H9 (cell line): ENCODE data around the gene RNF146. TPM values are rescaled to one million over a fixed set of nuclear protein-coding genes. Genes with fewer than 3 reads are reported as not detected.

Experiments used
- DNase-seq: peaks from one replicate; pipeline ENCODE4 v3.0.0-alpha.2; 2017
- H2AFZ ChIP-seq: one replicate; pipeline ENCODE4 v1.6.1; 2013; ENCODE audit warnings: mild to moderate bottlenecking, low read length, control low read depth, moderate library complexity
- H2AK5ac ChIP-seq: 2 replicates; pipeline ENCODE4 v1.6.1; 2013; ENCODE audit warnings: low read length, control low read depth, mixed read lengths; ENCODE audit not compliant: insufficient read length
- H2BK120ac ChIP-seq: one replicate; pipeline ENCODE4 v1.6.1; 2013; ENCODE audit warnings: low read depth, mild to moderate bottlenecking, low read length, control low read depth, inconsistent platforms; ENCODE audit not compliant: poor library complexity, severe bottlenecking
- H2BK12ac ChIP-seq: 2 replicates; pipeline ENCODE4 v1.6.1; 2013; ENCODE audit warnings: low read length, control low read depth, mixed read lengths, low read depth; ENCODE audit not compliant: insufficient read length
- H2BK15ac ChIP-seq: 2 replicates; pipeline ENCODE4 v1.6.1; 2013; ENCODE audit warnings: low read depth, low read length, control low read depth
- H2BK20ac ChIP-seq: one replicate; pipeline ENCODE4 v1.6.1; 2013; ENCODE audit warnings: low read depth, mild to moderate bottlenecking, low read length, control low read depth, inconsistent platforms; ENCODE audit not compliant: poor library complexity, severe bottlenecking
- H2BK5ac ChIP-seq: 2 replicates; pipeline ENCODE4 v1.6.1; 2013; ENCODE audit warnings: low read length, control low read depth, mixed read lengths; ENCODE audit not compliant: insufficient read length
- H3K14ac ChIP-seq: 2 replicates; pipeline ENCODE4 v1.6.1; 2013; ENCODE audit warnings: low read length, control low read depth; ENCODE audit not compliant: insufficient read depth
- H3K18ac ChIP-seq: 2 replicates; pipeline ENCODE4 v1.6.1; 2013; ENCODE audit warnings: low read depth, mild to moderate bottlenecking, mixed read lengths, low read length, control low read depth; ENCODE audit not compliant: insufficient read length
- H3K23ac ChIP-seq: 2 replicates; pipeline ENCODE4 v1.6.1; 2013; ENCODE audit warnings: low read length, control low read depth, mixed read lengths, low read depth; ENCODE audit not compliant: insufficient read length
- H3K23me2 ChIP-seq: 2 replicates; pipeline ENCODE4 v1.6.1; 2013; ENCODE audit warnings: low read depth, mild to moderate bottlenecking, mixed read lengths, low read length, control low read depth; ENCODE audit not compliant: insufficient read length, poor library complexity, severe bottlenecking
- H3K27ac ChIP-seq: 2 replicates; pipeline ENCODE4 v1.5.1; 2013; ENCODE audit warnings: low read length, control low read depth, mixed read lengths, low read depth; ENCODE audit not compliant: insufficient read length
- H3K27me3 ChIP-seq: 2 replicates; pipeline ENCODE4 v1.6.1; 2013; ENCODE audit warnings: low read length, control low read depth, inconsistent platforms; ENCODE audit not compliant: insufficient read depth
- H3K4ac ChIP-seq: 2 replicates; pipeline ENCODE4 v1.6.1; 2013; ENCODE audit warnings: low read depth, mild to moderate bottlenecking, control low read depth, inconsistent platforms, low read length, moderate library complexity
- H3K4me1 ChIP-seq: 2 replicates; pipeline ENCODE4 v1.6.1; 2013; ENCODE audit warnings: low read length, control low read depth, inconsistent platforms; ENCODE audit not compliant: insufficient read depth
- H3K4me2 ChIP-seq: 2 replicates; pipeline ENCODE4 v1.6.1; 2013; ENCODE audit warnings: low read length, control low read depth, mixed read lengths; ENCODE audit not compliant: insufficient read length, insufficient read depth
- H3K56ac ChIP-seq: 2 replicates; pipeline ENCODE4 v1.6.1; 2013; ENCODE audit warnings: low read depth, mild to moderate bottlenecking, mixed read lengths, low read length, control low read depth; ENCODE audit not compliant: insufficient read length
- H3K79me1 ChIP-seq: 2 replicates; pipeline ENCODE4 v1.6.1; 2013; ENCODE audit warnings: low read depth, mild to moderate bottlenecking, moderate library complexity, low read length, control low read depth, inconsistent platforms; ENCODE audit not compliant: insufficient read depth, poor library complexity, severe bottlenecking
- H3K79me2 ChIP-seq: 2 replicates; pipeline ENCODE4 v1.6.1; 2013; ENCODE audit warnings: low read length, control low read depth, inconsistent platforms; ENCODE audit not compliant: insufficient read depth
- H3K9ac ChIP-seq: 2 replicates; pipeline ENCODE4 v1.6.1; 2013; ENCODE audit warnings: low read length, control low read depth, mixed read lengths; ENCODE audit not compliant: insufficient read length; ENCODE audit errors: extremely low read depth
- H3K9me3 ChIP-seq: one replicate; pipeline ENCODE4 v1.6.1; 2013; ENCODE audit warnings: low read depth, low read length, inconsistent platforms; ENCODE audit not compliant: control insufficient read depth
- H3T11ph ChIP-seq: one replicate; pipeline ENCODE4 v1.6.1; 2013; ENCODE audit warnings: mild to moderate bottlenecking, low read length, control low read depth, inconsistent platforms
- H4K20me1 ChIP-seq: one replicate; pipeline ENCODE4 v1.6.1; 2013; ENCODE audit not compliant: control insufficient read depth, insufficient read length, insufficient read depth
- H4K5ac ChIP-seq: 2 replicates; pipeline ENCODE4 v1.6.1; 2013; ENCODE audit warnings: low read depth, mild to moderate bottlenecking, mixed read lengths, low read length, control low read depth; ENCODE audit not compliant: insufficient read length
- H4K8ac ChIP-seq: replicated peaks from 2 replicates; pipeline ENCODE4 v1.6.1; 2013; ENCODE audit warnings: low read length, control low read depth, mixed read lengths, low read depth; ENCODE audit not compliant: insufficient read length
- H4K91ac ChIP-seq: 2 replicates; pipeline ENCODE4 v1.6.1; 2013; ENCODE audit warnings: low read depth, mild to moderate bottlenecking, moderate library complexity, mixed read lengths, low read length, control low read depth; ENCODE audit not compliant: insufficient read length
- H3K27ac Mint-ChIP-seq, 3 experiments: 2 replicates in 2 of 3; 3 replicates in 1 of 3; pipeline ENCODE4 v1.8.0; 2020 to 2021; ENCODE audit warnings: mixed read lengths in 3 of 3, mild to moderate bottlenecking in 1 of 3, moderate library complexity in 1 of 3
- H3K27me3 Mint-ChIP-seq: 2 replicates; pipeline ENCODE4 v1.8.0; 2021; ENCODE audit warnings: low read depth, mild to moderate bottlenecking, moderate library complexity, mixed read lengths
- H3K36me3 Mint-ChIP-seq, 3 experiments: 2 replicates in 2 of 3; 3 replicates in 1 of 3; pipeline ENCODE4 v1.8.0; 2020 to 2021; ENCODE audit warnings: low read depth in 3 of 3, mixed read lengths in 3 of 3; ENCODE audit not compliant: insufficient read depth in 1 of 3
- H3K4me1 Mint-ChIP-seq, 2 experiments: 2 replicates each; pipeline ENCODE4 v1.8.0; 2020; ENCODE audit warnings: mixed read lengths in 2 of 2
- H3K4me3 Mint-ChIP-seq, 2 experiments: 2 replicates in 1 of 2; 3 replicates in 1 of 2; pipeline ENCODE4 v1.8.0; 2020 to 2021; ENCODE audit warnings: mild to moderate bottlenecking in 2 of 2, mixed read lengths in 2 of 2, moderate library complexity in 1 of 2
- H3K9me3 Mint-ChIP-seq, 2 experiments: 2 replicates in 1 of 2; 3 replicates in 1 of 2; pipeline ENCODE4 v1.8.0; 2020; ENCODE audit warnings: mild to moderate bottlenecking in 2 of 2, mixed read lengths in 2 of 2, moderate library complexity in 1 of 2
- CTCF ChIP-seq: fragments of 200-600 bp; sonication (generic); conservative IDR thresholded peaks from 3 replicates; pipeline ENCODE4 v1.8.0; 2021; ENCODE audit warnings: antibody characterized with exemption, mild to moderate bottlenecking
- WGBS: extraction: QIAGEN DNeasy Blood & Tissue Kit; methylation state at CpG from one replicate; pipeline ENCODE4 v1.1.7; 2013; ENCODE audit warnings: missing lambda C conversion rate, low lambda C conversion rate, mixed read lengths; ENCODE audit not compliant: insufficient read length; ENCODE audit errors: extremely low coverage; 5-methylcytosine and 5-hydroxymethylcytosine counted together
- total RNA-seq: library from RNA; stranded (reverse); gene quantifications from 2 replicates; pipeline ENCODE4 v1.2.1, GENCODE V29; 2021

The RNF146 gene
- total RNA-seq, 1 experiment from 2014 or later = 20.4 TPM

DNA sequence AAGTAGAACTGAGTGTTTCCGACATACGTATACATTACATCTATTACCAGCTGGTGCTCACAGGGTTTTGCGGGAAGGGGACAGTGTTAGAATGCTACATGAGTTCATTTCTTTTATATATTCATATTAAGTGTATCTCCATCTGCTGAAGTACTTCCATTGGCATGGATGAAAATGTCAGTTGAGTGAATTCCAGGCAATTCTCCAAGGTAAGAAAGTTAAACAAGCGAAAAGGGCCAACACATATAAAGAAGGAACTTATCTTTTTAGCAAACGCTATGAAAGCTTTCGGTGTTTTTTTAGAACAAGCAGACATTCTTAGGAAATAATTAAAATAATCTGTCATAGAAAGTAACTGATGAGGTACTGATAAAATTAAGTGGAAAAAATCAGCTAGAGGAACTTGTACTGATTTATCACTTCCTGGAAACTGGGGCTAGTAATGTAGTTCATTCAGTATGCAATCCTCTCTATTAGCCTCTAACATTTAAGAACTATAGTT lies 34.6 kb downstream of the RNF146 start:
- no peak for TF ChIP-seq CTCF
- Mint-ChIP-seq H3K27me3 (no peaks in the 10 kb centered on the region), H3K9me3 (peaks cover 3% of the 10 kb centered on the region in 2 experiments; a peak in 2 of 5 replicates), H3K4me3 (no peak overlapping the region), H3K36me3 (peaks cover 3 to 20% (median 13%) of the 10 kb centered on the region in 3 experiments; a peak in 6 of 7 replicates), H3K4me1 (peaks cover 7 to 15% of the 10 kb centered on the region in 2 experiments; a peak in 3 of 4 replicates), H3K27ac (no peak overlapping the region)
- no peak overlapping the region for H3K4ac ChIP-seq
- H3K18ac ChIP-seq = no peak overlapping the region
- H3K9me3 ChIP-seq = no peaks in the 10 kb centered on the region
- no peak overlapping the region for H3K56ac ChIP-seq
- H2BK12ac ChIP-seq = no peak overlapping the region
- H2AK5ac ChIP-seq = no peak overlapping the region
- no peaks in the 10 kb centered on the region for H3K79me1 ChIP-seq
- H3K23ac ChIP-seq = no peak overlapping the region
- H4K20me1 ChIP-seq = no peaks in the 10 kb centered on the region
- H2AFZ ChIP-seq = no peak overlapping the region
- H2BK20ac ChIP-seq = no peak overlapping the region
- H4K8ac ChIP-seq = no peak overlapping the region
- H3K4me1 ChIP-seq = no peaks in the 10 kb centered on the region
- H3K14ac ChIP-seq = no peak overlapping the region
- no peak for DNase-seq
- H3K27me3 ChIP-seq = no peaks in the 10 kb centered on the region
- H3K9ac ChIP-seq = no peak overlapping the region
- no peak overlapping the region for H2BK5ac ChIP-seq
- WGBS = no CpG with 5 or more reads among the region's 6 CpGs
- no peaks in the 10 kb centered on the region for H3K23me2 ChIP-seq
- H3T11ph ChIP-seq = no peak overlapping the region
- no peak overlapping the region for H4K91ac ChIP-seq
- H2BK15ac ChIP-seq = no peak overlapping the region
- no peak overlapping the region for H3K27ac ChIP-seq
- no peak overlapping the region for H4K5ac ChIP-seq
- no peak overlapping the region for H2BK120ac ChIP-seq
- H3K79me2 ChIP-seq = 0 out of 2 replicates have a peak, but pooled peaks cover 1% of the 10 kb centered on the region
- no peak overlapping the region for H3K4me2 ChIP-seq
